HG03103 (cell line): Measurements from ENCODE around the gene PBLD.

Source experiments
- ATAC-seq: cut with Tn5 transposase; IDR thresholded peaks from one replicate; pipeline ENCODE4 v1.9.1; 2021; ENCODE audit warnings: low read depth; ENCODE audit not compliant: unreplicated experiment

The PBLD gene

GRCh38 chr10:68239069-68239468 is 93.7 kb downstream of the PBLD start:
- no peak for ATAC-seq

DNA sequence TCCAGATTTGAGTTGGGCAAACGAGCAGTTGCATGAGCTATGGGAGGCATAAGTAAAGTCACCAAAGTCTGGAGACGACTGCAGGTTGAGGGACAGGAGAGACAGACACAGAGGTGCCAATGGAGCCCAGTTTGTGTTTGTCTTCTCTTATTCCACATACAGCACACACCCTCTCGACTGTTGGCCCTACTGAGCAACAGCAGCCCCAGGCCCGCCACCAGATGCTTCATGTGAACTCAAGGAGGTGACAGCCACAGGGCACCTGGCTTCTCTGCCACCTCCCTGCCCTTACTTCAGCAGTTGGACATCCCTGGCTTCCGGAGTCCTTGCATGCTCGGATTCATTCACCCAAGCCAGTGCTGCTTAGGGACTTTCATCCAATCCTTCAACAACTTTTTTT is 94.4 kb downstream of the PBLD start:
- ATAC-seq: no peak

DNA sequence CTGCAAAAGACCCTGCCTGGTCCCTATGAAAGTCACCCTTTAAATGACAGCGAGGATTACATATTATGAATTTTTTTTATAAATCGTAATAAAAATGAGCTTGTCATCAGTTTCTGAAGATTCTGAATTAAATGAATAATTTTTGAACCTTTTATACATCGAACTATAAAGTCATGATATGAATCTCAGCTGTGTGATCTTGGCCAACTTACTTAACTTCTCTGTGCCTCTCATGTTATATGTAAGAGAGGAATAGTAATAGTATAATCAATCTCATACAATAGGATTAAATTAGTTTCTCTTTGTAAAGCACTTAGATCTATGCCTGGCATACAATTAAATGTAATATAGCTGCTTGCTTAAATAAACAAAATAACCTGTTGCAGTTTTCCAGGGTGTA is 95.6 kb downstream of the PBLD start:
- ATAC-seq: no peak

- no peak for ATAC-seq
Observed at GRCh38 chr10:68235581-68235980, 97.1 kb downstream of the PBLD start.

DNA sequence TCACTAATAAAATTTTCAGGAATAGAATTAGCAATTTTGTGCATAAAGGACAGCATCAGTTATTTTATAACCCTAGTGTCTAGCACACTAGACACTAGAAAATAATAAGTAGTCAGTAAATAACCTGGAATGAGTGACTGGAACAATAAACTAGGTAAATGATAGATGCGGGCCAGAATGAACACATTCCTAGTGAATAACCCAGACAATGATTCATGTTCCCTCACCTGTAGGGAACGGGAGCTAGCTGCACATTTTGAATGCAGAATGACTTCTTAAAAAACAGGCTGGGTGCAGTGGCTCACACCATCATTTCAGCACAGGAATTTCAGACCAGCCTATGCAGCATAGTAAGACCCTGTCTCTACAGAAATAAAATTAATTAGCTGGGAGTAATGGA is 97.6 kb downstream of the PBLD start:
- no peak for ATAC-seq

DNA sequence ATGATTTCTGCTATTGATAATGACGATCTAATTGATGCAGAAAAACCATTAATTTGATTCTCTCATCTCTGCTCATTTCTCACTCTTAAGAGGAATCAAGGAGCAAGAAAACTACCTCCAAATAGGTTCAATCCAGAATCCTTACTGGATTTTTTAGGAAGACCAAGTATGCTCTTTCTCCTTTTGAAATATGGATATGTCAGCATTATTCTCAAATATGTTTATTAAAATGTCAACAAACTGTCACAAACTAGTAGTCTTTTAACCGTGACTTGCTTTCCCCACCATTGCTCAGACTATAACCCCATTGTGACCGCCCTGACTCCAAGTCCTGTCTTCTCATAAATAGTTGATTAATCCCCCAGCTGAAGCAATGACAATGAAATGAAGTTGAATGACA is 99.7 kb downstream of the PBLD start:
- no peak for ATAC-seq
